H1 (cell line): ENCODE measurements around the gene PNPLA3.

ENCODE experiments used
- CTCF ChIP-seq, 3 experiments: IDR thresholded peaks; 1 replicate in 2 of 3; 2 replicates in 1 of 3; pipeline versions ENCODE4 v1.5.1 to v1.6.1; 2011; ENCODE audit warnings: low read length in 3 of 3, mild to moderate bottlenecking in 3 of 3, inconsistent platforms in 2 of 3, low read depth in 1 of 3, moderate library complexity in 1 of 3; ENCODE audit not compliant: insufficient read depth in 1 of 3; ENCODE audit errors: control extremely low read depth in 1 of 3
- EP300 ChIP-seq, 2 experiments: IDR thresholded peaks; 1 replicate in 1 of 2; 2 replicates in 1 of 2; pipeline ENCODE4 v1.6.1; 2011 to 2012; ENCODE audit warnings: low read depth in 2 of 2, low read length in 2 of 2, mild to moderate bottlenecking in 2 of 2, borderline replicate concordance in 1 of 2, inconsistent platforms in 1 of 2, moderate library complexity in 1 of 2
- EZH2 ChIP-seq: fragments of 200-600 bp; sonication (generic); IDR thresholded peaks from 2 replicates; pipeline ENCODE4 v1.7.1; 2012; ENCODE audit warnings: low read depth, mild to moderate bottlenecking, moderate library complexity, low read length, inconsistent platforms; ENCODE audit not compliant: severe bottlenecking
- HDAC6 ChIP-seq: IDR thresholded peaks from one replicate; pipeline ENCODE4 v1.7.1; 2012; ENCODE audit warnings: low read depth, mild to moderate bottlenecking, inconsistent platforms, low read length, moderate library complexity
- POLR2AphosphoS5 ChIP-seq: IDR thresholded peaks from 2 replicates; pipeline ENCODE4 v1.6.1; 2011; ENCODE audit warnings: low read depth, low read length
- TAF1 ChIP-seq: IDR thresholded peaks from 2 replicates; pipeline ENCODE4 v1.6.1; 2011; ENCODE audit warnings: mild to moderate bottlenecking, low read depth, low read length
- USF2 ChIP-seq: IDR thresholded peaks from 2 replicates; pipeline ENCODE4 v1.6.1; 2011; ENCODE audit warnings: low read length, improper control_type of control experiment
- ZNF274 ChIP-seq: IDR thresholded peaks from 2 replicates; pipeline ENCODE4 v1.7.0; 2012; ENCODE audit warnings: low read length, borderline replicate concordance; ENCODE audit errors: extremely low read depth

- TF ChIP-seq EP300 (IDR thresholded peaks at IDR 0.05; ENCODE audit: borderline replicate concordance in 1 of 2, low read depth in 2 of 2, low read length in 2 of 2) (no peak), EZH2 (no peak), CTCF (IDR thresholded peaks at IDR 0.05; ENCODE audit: control extremely low read depth in 1 of 3, insufficient read depth in 1 of 3, low read depth in 1 of 3, low read length in 3 of 3) (no peak), TAF1 (no peak), USF2 (no peak), ZNF274 (no peak), POLR2AphosphoS5 (no peak), HDAC6 (no peak)
These were observed 37.8 kb upstream of the PNPLA3 start for GRCh38 chr22:43885786-43886185.
